ENCODE measurements around the gene C6orf136.

DNA sequence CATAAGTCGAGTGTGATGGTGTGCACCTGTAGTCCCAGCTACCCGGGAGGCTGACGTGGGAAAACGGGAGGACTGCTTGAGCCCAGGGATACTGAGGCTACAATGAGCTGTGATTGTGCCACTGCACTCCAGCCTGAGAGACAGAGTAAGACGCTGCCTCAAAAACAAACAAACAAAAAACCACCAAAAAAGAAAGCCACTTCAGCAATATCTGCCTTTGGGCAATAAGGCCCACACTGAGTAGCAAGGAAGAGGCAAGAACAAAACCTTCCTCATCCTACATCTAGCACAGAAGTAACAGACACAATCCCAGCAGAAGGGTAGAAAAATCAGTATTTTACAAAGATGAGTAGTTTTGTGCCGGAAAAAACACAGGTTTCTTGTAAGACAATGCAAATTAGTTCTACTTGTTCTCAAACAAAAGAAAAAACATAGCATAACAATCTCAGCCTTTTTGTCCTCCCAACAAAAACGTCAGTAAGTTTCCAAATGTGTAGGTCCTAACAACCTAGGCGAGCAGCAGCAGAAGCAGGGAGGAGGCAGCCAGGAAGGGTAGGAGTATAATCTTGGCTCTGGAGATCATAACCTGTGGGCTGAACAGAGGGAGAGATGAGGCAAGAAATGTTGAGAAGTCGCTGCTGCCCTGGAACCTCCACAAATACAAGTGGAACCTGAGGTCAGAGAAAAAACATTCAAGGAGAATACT lies 35.6 kb upstream of the C6orf136 start:
- no peak for TF ChIP-seq POLR2A (IDR thresholded peaks at IDR 0.05)
- no peak for TF ChIP-seq EP300 (IDR thresholded peaks at IDR 0.05)

Data from sigmoid colon (tissue), 4 donors.